Ovary (tissue), 9 donors: Measurements from ENCODE around the gene COX6A1. TPM values are rescaled to one million over a fixed set of nuclear protein-coding genes. Genes with fewer than 3 reads are reported as not detected.

ENCODE experiments used
- DNase-seq, 5 donors: peaks; one replicate each; pipeline ENCODE4 v3.0.0-alpha.2; 2019 to 2020
- H3K27ac ChIP-seq, 2 donors: fragments of 200-600 bp; one replicate each; pipeline versions ENCODE4 v1.5.1 to v1.8.0; 2019 to 2022
- H3K27me3 ChIP-seq: fragments of 200-600 bp; one replicate; pipeline ENCODE4 v1.8.0; 2022
- H3K36me3 ChIP-seq: fragments of 200-600 bp; sonication (generic); one replicate; pipeline ENCODE4 v1.5.1; 2019
- H3K4me1 ChIP-seq: one replicate; pipeline ENCODE4 v1.8.1; 2013; ENCODE audit warnings: mild to moderate bottlenecking, moderate library complexity; ENCODE audit not compliant: insufficient read depth
- H3K4me3 ChIP-seq: fragments of 200-600 bp; sonication (generic); one replicate; pipeline ENCODE4 v1.5.1; 2017
- H3K9me3 ChIP-seq, 2 donors: fragments of 200-600 bp in 1 of 2; sonication (generic) in 1 of 2; one replicate each; pipeline versions ENCODE4 v1.5.1 to v1.8.1; 2013 to 2019; ENCODE audit warnings: mild to moderate bottlenecking in 1 of 2, moderate library complexity in 1 of 2
- EP300 ChIP-seq: sonication (generic); formaldehyde crosslinking; IDR thresholded peaks from one replicate; pipeline ENCODE4 v1.6.1; 2017; ENCODE audit warnings: antibody characterized with exemption
- POLR2A ChIP-seq: fragments of 450-650 bp; IDR thresholded peaks from one replicate; pipeline ENCODE4 v1.6.1; 2017; ENCODE audit warnings: antibody characterized with exemption, mild to moderate bottlenecking, moderate library complexity
- WGBS, 3 donors: extraction: QIAGEN DNeasy Blood & Tissue Kit in 1 of 3; methylation state at CpG; one replicate each; pipeline versions ENCODE4 v1.1.5 to v1.1.7; 2013 to 2017; 5-methylcytosine and 5-hydroxymethylcytosine counted together
- intact Hi-C, 4 donors: fragments of 100-400 bp; cut with DNase I; formaldehyde crosslinking; loops; one replicate each; pipeline versions ENCODE4 v1.11.0 to v1.15.1; 2022 to 2023
- polyA plus RNA-seq, 2 donors: library from polyadenylated mRNA; stranded (reverse); fragments of 200-250 nt in 1 of 2; fragments of 350-450 nt in 1 of 2; fragmentation: Illumina TruSeq in 1 of 2; extraction: RNeasy Lipid Tissue Mini Kit (QIAGEN cat#74804) in 1 of 2; gene quantifications; one replicate each; pipeline ENCODE4 v1.2.3, GENCODE V29; 2013 to 2014
- total RNA-seq, 7 donors: library from RNA; depleted of rRNA in 2 of 7; stranded (reverse); fragments of >200 nt in 2 of 7; fragmentation: NEBNext Ultra II Directional in 3 of 7; extraction: Animal tissue kit (Norgen Biotek cat#: 25700) in 3 of 7; gene quantifications; one replicate each; pipeline versions ENCODE4 v1.1.0 to v1.2.4, GENCODE V29; 2016 to 2023
- TF ChIP-seq, protein P1 (sequence below), 3 donors: fragments of 450-650 bp in 2 of 3; fragments of 200-600 bp in 1 of 3; IDR thresholded peaks; one replicate each; pipeline versions ENCODE4 v1.5.1 to v1.8.0; 2016 to 2022; ENCODE audit warnings: antibody characterized with exemption in 3 of 3, mild to moderate bottlenecking in 1 of 3
- donor health status: DM: no; HTN: no; CAD: no; lungs with moderate emphysema.
- donor health status: DM: no; HTN: no; CAD: no.
- donor health status: Bipolar disorder and iron deficiency.
- donor health status: DM: yes; HTN: yes; CAD: no.
- donor health status: DM: no; HTN: no; CAD: no.
- donor health status: DM: yes; HTN: yes; CAD: no.

COX6A1 gene
- total and polyA plus RNA-seq, 9 donors, result 182 to 633 (median 208) TPM

DNA sequence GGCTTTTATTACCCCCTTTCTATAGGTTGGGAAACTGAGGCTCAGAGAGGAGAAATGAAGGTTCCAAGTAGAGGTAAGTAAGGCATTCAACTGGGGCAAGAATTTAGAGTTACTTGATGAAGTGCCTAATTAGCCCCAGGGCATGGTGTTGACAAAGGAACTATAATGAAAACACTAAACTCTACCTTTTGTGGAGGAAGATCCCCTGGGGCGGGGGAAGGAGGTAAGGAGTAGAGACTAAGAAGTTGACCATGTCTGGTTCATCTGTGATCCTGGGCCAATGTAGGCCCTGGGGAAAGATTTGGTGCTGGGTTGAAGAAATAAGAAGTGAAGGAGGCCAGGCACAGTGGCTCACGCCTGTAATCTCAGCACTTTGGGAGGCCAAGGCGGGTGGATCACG is 16.2 kb upstream of the COX6A1 start:
- no peak for DNase-seq
- Histone ChIP-seq H3K4me3 (no peak overlapping the region), H3K36me3 (no peaks in the 10 kb centered on the region), H3K9me3 (no peaks in the 10 kb centered on the region), H3K27ac (no peak overlapping the region), H3K4me1 (no peaks in the 10 kb centered on the region), H3K27me3 (no peaks in the 10 kb centered on the region)
- TF ChIP-seq, protein P1, sequence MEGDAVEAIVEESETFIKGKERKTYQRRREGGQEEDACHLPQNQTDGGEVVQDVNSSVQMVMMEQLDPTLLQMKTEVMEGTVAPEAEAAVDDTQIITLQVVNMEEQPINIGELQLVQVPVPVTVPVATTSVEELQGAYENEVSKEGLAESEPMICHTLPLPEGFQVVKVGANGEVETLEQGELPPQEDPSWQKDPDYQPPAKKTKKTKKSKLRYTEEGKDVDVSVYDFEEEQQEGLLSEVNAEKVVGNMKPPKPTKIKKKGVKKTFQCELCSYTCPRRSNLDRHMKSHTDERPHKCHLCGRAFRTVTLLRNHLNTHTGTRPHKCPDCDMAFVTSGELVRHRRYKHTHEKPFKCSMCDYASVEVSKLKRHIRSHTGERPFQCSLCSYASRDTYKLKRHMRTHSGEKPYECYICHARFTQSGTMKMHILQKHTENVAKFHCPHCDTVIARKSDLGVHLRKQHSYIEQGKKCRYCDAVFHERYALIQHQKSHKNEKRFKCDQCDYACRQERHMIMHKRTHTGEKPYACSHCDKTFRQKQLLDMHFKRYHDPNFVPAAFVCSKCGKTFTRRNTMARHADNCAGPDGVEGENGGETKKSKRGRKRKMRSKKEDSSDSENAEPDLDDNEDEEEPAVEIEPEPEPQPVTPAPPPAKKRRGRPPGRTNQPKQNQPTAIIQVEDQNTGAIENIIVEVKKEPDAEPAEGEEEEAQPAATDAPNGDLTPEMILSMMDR (IDR thresholded peaks at IDR 0.05), result no peak
- no peak for TF ChIP-seq EP300
- no peak for TF ChIP-seq POLR2A
- WGBS, 3 donors, result 77 to 86% (median 85%) methylated on average over 4 of the region's 4 CpGs
- intact Hi-C loops, result loop anchor here in 1 of 4 donors (5.0 kb wide), 1 partner anchor 64 kb away; no protein-coding TSS in a partner anchor

DNA sequence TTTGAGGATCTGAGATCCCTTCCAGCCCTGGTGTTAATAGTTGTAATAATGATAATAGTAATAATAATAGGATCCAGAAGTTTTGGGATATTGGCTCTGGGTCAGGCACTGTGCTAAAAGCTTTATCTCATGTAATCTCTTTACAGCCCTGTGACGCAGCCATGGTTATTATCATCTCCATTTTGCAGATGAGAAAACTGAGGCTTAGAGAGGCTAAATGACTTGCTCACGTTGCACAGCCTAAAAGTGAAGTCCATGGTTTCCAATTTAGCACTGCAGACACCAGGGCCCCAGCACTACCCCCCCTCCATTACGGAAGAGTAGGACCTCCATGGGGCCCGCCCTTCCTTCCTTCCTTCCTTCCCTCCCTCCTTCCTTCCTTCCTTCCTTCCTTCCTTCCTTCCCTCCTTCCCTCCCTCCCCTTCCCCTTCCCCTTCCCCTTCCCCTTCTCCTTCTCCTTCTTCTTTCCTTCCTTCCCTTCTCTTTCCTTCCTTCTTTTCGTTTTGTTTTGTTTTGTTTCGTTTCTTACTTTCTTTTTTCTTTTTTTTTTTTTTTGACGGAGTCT is 14.9 kb upstream of the COX6A1 start:
- intact Hi-C loops, result loop anchor here in 1 of 4 donors (5.0 kb wide), 1 partner anchor 66 kb away; no protein-coding TSS in a partner anchor
- 52 to 68% (median 67%) methylated on average over 7 of the region's 7 CpGs for WGBS, 3 donors
- no peak overlapping the region for H3K27ac ChIP-seq

DNA sequence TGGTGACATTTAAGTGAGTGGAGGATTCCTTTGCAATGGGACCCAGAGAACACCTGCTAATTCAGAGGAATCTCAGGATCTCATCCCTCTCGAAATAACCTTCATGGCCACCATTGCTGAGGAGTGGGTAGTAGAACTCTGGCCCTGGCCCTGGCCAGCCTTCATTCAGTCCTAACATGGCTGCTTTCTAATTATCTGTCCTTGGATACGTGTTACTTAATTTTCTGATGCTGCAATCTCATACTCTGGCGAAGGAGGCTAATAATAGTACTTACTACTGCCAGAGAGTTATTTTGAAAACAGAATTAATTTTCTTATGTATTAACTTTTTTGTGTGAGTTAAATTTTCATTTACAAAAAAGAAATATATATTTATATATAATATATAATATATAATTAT is 12.1 kb upstream of the COX6A1 start:
- no peaks in the 10 kb centered on the region for H3K27me3 ChIP-seq
- intact Hi-C loops, result loop anchor here in 1 of 4 donors (5.0 kb wide), 1 partner anchor 68 kb away; no protein-coding TSS in a partner anchor
- H3K27ac ChIP-seq, result no peak overlapping the region
- WGBS, 3 donors, result 57 to 77% (median 67%) methylated on average over 3 of the region's 3 CpGs
- H3K4me1 ChIP-seq, result no peaks in the 10 kb centered on the region
- no peaks in the 10 kb centered on the region for H3K9me3 ChIP-seq
- no peak for DNase-seq
- TF ChIP-seq, protein P1 (IDR thresholded peaks at IDR 0.05), result no peak
- TF ChIP-seq EP300, result no peak
- no peak for TF ChIP-seq POLR2A
- no peaks in the 10 kb centered on the region for H3K36me3 ChIP-seq
- no peak overlapping the region for H3K4me3 ChIP-seq

More for the DNA sequence above, 14.9 kb upstream of the COX6A1 start:
- no peak for TF ChIP-seq EP300
- TF ChIP-seq POLR2A, result no peak
- TF ChIP-seq, protein P1 (IDR thresholded peaks at IDR 0.05), result no peak
- Histone ChIP-seq H3K4me1 (no peaks in the 10 kb centered on the region), H3K27me3 (no peaks in the 10 kb centered on the region), H3K9me3 (no peaks in the 10 kb centered on the region), H3K36me3 (no peaks in the 10 kb centered on the region), H3K4me3 (no peak overlapping the region)
- DNase-seq, result no peak

DNA sequence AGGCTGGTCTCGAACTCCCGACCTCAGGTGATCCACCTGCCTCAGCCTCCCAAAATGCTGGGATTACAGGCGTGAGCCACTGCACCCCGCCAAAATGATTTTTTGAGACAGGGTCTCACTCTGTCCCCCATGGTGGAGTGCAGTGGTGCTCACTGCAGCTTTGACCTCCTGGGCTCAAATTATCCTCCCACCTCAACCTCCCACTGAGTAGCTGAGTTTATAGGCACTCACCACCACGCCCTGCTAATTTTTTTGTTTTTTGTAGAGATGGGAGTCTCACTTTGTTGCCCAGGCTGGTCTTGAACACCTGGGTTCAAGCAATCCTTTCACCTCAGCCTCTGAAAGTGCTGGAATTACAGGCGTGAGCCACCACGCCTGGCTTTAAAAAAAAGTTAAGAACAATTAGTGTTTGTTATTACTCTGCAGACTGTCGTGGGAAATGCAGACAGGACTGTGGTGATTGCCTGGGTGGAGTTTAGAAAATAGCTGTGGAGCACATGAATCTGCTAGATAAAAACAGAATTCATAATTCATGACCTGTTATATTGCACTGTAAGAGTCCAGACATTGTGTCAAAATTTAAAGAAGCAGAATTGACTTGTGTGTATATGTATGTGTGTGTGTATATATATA is 9.2 kb upstream of the COX6A1 start:
- TF ChIP-seq, protein P1 (IDR thresholded peaks at IDR 0.05), result no peak
- TF ChIP-seq EP300 (no peak), POLR2A (no peak)
- Histone ChIP-seq H3K9me3 (no peaks in the 10 kb centered on the region), H3K4me3 (no peak overlapping the region), H3K36me3 (no peaks in the 10 kb centered on the region), H3K27me3 (no peaks in the 10 kb centered on the region), H3K27ac (no peak overlapping the region), H3K4me1 (no peaks in the 10 kb centered on the region)
- 50 to 54% (median 50%) methylated on average over 8 of the region's 8 CpGs for WGBS, 3 donors
- no peak for DNase-seq
- intact Hi-C loops, result loop anchor here in 1 of 4 donors (5.0 kb wide), 1 partner anchor 71 kb away; no protein-coding TSS in a partner anchor
